Measurements from ENCODE around the gene ACOXL.
"Not testable (repeated sequence)": the region's sequence is repeated elsewhere in the genome, so short reads cannot be mapped to it uniquely, and the experiment has no call there.

DNA sequence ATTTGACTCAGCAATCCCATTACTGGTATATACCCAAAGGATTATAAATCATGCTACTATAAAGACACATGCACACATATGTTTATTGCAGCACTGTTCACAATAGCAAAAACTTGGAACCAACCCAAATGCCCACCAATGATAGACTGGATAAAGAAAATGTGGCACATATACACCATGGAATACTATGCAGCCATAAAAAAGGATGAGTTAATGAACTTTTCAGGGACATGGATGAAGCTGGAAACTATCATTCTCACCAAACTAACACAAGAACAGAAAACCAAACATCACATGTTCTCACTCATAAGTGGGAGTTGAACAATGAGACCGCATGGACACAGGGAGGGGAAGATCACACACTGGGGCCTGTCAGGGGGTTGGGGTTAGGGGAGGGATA lies 350.3 kb downstream of the ACOXL start:
- not testable (repeated sequence) for TF ChIP-seq ZNF174 (tag by site-specific recombination; IDR thresholded peaks at IDR 0.05); ZNF24 (tag by site-specific recombination; IDR thresholded peaks at IDR 0.05); CTCF (tag by site-specific recombination; IDR thresholded peaks at IDR 0.05); ZBTB7A (tag by site-specific recombination; IDR thresholded peaks at IDR 0.05; ENCODE audit: low read depth); ZNF776 (tag by site-specific recombination; IDR thresholded peaks at IDR 0.05; ENCODE audit: borderline replicate concordance); ZNF561 (tag by site-specific recombination; IDR thresholded peaks at IDR 0.05; ENCODE audit: borderline replicate concordance); ZNF624 (tag by site-specific recombination; IDR thresholded peaks at IDR 0.05); ZNF639 (tag by site-specific recombination; IDR thresholded peaks at IDR 0.05); ZBTB10 (tag by site-specific recombination; IDR thresholded peaks at IDR 0.05); ZNF274 (IDR thresholded peaks at IDR 0.05; ENCODE audit: low read length); ZNF274 (tag by site-specific recombination; IDR thresholded peaks at IDR 0.05; ENCODE audit: borderline replicate concordance); ZNF132 (tag by site-specific recombination; IDR thresholded peaks at IDR 0.05; ENCODE audit: borderline replicate concordance); MZF1 (tag by site-specific recombination; IDR thresholded peaks at IDR 0.05; ENCODE audit: borderline replicate concordance); GLIS2 (tag by site-specific recombination; IDR thresholded peaks at IDR 0.05)

All from HEK293 (cell line).